Activated T-helper 1 cell treated with anti-CD3 and anti-CD28 coated beads, Interleukin-2, amount 50 U/mL, for 16 hours (primary cell): Measurements from ENCODE around the gene GOLGA5.
"Not testable (repeated sequence)": the region's sequence is repeated elsewhere in the genome, so short reads cannot be mapped to it uniquely, and the experiment has no call there.

Experiments
- DNase-seq, 2 donors: peaks; one replicate each; pipeline ENCODE4 v3.0.0-alpha.2; 2020; ENCODE audit warnings: low read depth in 1 of 2, low spot score in 1 of 2

Gene GOLGA5

DNA sequence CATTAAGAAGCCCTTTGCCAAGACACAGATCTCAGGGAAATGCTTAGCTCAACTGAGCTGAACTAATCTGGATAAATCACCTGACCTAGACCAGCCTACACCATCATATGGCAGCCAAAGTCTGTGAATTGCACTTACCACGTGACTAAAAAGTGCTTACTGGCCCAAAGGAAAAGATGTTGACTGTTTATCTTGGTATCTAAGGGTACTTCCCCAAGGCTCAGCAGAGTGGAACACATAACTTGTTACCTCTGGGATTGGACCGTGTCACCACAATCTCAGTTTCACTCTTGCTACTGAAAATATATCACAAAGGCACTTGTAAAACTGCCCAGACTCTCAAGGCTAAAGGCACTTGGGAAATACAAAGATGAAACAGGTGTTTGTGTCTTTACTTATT is 18.8 kb upstream of the GOLGA5 start:
- DNase-seq, result not testable (repeated sequence)

DNA sequence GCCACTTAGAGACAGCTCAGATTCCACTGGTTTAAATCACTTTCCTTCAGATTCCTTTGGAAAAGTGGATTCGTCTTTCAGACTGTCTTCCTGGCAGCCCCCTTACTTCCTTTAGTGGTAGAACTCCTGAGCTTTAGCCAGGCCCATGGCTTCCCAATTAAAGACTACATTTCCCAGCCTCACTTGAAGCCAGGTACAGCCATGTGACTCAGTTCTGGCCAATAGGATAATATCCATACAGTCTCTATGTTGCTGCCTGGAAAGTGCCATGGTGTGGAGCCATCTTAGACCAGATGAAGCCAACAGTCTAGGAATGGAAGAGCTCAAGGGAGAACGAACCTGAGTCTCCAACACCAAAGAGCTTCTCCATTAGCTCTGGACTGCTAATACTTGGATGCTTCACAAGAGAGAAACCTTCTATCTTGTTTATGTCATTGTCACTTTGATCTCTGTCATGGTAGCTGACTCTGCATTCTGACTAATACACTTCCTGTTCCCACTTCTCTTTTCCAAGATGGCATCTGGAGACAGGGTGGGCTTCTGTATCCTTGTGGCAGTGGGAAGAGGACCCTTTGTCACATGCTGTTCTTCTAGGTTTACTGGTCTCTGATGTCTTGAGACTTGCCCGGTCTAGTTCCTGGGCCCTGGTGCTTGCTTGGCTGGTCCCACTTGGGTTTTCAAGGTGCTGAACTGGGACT is 15.1 kb upstream of the GOLGA5 start:
- DNase-seq, result not testable (repeated sequence)

DNA sequence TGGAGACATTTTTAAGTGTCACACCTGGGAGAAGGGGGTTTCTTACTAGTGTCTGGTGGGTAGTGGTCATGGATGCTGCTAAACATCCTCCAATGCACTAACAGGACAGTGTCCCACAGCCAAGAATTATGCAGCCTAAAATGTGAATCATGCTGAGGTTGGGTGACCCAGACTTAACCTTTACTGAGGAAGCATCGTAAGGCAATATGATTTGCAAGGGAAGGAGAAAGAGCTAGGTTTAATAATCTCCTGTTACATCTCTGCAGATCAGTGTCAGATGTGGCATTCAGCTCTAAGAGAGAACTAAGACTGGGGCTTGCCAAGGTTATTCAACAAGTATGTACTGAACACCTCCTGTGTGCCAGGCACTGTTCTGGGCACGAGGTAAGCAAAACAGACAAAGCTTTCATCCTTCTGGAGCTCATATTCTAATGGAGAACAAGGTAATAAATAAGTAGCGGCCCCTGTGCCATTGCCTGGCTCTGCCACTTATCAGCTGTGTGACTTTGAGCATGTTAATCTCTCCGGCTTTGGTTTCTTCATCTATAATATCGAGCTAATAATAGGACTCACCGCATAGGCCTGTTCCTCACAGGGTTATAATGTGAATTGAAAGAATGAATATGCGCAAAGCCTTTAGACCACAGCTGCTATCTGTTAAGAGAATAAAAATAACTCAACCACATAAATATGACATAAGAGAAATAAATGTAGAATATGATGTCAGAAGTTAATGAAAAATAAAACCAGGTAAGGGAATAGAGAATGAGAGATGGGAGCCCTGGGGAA is 13.5 kb upstream of the GOLGA5 start:
- DNase-seq, result no peak

DNA sequence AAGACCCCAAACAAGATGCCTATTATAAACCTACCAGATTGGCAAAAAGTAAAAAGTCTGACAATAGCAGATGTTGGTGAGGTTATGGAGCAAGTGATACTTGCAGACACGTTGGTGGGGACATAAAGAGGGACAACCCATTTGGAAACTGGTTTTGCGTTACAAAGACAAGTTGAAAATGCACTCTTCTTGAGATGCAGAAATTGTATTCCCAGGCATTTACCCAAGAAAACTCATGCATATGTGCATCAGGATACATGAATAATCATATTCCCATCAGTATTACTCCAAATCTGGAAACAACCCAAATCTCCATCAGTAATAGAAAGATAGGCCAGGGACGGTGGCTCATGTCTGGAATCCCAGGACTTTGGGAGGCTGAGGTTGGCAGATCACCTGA is 12.8 kb upstream of the GOLGA5 start:
- DNase-seq, result no peak

- DNase-seq, result no peak
Observed at GRCh38 chr14:92783813-92784431, 10.2 kb upstream of the GOLGA5 start.

DNA sequence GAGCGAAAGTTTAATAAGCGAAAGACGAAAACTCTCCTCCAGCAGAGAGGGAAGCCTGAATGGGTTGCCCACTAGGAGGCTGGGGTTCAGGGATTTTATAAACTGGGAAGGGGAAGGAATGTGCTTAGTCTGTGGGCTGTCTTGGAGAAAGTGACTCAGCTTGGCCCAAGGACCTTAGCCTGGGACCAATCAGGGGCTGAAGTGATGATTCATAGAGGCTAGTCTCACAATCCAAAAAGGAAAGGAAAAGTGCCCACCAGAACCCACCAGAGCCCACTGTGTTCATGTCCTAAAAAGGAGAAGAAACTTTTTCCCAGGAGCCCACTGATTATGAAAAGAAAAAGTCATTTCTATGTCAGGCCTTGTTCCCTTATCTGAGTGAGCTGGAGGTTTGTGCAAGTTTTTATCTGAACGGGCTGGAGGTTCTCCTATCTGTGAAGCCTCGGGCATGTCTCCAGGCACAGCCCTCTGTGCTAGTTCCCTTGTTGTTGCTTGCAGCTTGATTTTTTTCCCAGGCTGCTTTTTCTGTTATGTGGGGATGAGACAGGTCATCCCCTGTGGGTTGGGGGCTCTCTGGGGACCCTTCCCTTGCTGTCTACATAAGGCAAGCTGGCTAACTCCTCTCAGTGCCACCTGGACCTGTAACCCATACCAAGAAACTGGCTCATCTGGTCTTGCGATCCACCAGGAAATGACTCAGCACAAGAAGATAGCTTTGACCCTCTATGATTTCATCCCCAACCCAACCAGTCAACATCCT is 8.3 kb upstream of the GOLGA5 start:
- no peak for DNase-seq

- no peak for DNase-seq
Observed at GRCh38 chr14:92786427-92786756, 7.7 kb upstream of the GOLGA5 start.

DNA sequence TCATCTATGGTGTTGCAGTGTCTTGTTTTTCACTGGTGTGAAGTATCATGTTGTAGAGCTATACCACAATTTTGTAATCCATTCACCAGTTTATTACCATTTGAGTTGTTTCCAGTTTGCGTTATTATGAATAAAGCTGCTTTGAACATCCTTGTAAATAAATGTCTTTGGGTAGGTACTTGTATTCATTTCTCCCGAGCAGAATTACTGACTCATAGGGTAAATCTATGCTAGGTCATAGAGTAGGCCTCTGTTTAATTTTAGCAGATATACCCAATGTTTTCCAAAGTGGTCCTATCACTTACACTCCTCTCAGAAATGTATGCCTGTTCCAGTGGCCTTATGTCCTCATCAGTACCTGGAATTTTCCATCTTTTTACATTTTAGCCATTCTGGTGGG is 6.6 kb upstream of the GOLGA5 start:
- no peak for DNase-seq

GRCh38 chr14:92789457-92790089 is 4.5 kb upstream of the GOLGA5 start:
- DNase-seq, result no peak

DNA sequence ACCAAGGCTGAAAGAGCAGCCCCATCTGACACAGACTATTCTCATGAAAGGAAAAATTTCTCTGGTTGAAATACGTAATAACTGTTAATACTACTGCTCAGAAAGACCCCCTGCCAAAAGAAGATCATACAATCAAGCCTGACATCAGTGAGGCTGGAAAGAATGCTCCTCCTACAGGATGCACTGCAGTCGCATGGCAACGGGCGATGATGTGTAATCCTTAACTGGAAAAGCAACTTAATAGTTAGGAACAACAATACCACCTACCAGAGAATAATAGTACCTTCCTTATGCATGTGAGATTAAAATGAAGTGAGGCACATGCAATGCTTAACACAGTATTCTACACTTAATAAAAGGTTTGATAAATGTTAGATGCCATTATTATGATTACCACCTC is 1.2 kb upstream of the GOLGA5 start:
- no peak for DNase-seq

DNA sequence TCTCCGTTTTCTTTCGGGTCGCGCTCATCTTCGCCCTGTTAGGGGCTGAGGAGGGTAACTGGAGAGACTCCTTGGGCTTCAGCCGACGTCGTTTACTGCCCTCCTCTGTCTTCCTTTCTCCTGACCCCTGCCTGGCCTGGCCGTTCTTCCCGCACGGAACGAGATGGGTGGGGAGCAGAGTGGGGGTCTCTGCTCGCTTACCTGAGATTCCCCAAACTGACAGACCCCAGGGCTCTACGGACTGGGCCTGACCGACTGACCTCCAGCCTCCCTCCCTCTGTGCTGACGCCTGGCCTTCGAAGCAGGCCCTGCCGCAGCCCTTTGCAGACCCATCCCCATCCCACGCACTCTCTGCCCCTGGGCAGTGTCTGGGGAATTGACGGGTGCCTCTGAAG is 439 bp downstream of the GOLGA5 start:
- DNase-seq, result no peak

- DNase-seq, result no peak
Observed at GRCh38 chr14:92794961-92795360, 856 bp downstream of the GOLGA5 start.

- DNase-seq, result no peak
Observed at GRCh38 chr14:92797935-92798653, 4.0 kb downstream of the GOLGA5 start.

- no peak for DNase-seq
Observed at GRCh38 chr14:92798811-92799210, 4.7 kb downstream of the GOLGA5 start.

DNA sequence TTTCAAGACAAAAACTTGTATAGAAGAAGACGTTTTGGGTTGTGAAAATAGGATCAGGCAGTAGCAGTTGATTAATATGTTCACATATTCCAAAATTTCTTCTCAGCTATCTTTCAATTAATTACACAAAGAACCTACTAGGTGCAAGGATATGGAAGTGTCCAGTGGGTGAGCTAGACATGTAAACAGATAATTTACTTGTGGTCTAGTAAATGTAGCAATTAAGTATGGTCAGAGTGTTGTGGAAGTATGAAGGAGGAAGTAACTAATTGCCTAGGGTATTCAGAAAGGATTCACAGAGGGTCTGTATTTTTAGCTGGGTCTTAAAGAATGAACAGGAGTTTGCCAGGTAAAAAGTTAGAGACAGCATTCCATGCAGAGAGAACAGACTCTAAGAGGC is 5.9 kb downstream of the GOLGA5 start:
- DNase-seq, result no peak

GRCh38 chr14:92800525-92800924 is 6.4 kb downstream of the GOLGA5 start:
- DNase-seq, result no peak

GRCh38 chr14:92801917-92802316 is 7.8 kb downstream of the GOLGA5 start:
- no peak for DNase-seq

- no peak for DNase-seq
Observed at GRCh38 chr14:92802678-92803077, 8.6 kb downstream of the GOLGA5 start.

DNA sequence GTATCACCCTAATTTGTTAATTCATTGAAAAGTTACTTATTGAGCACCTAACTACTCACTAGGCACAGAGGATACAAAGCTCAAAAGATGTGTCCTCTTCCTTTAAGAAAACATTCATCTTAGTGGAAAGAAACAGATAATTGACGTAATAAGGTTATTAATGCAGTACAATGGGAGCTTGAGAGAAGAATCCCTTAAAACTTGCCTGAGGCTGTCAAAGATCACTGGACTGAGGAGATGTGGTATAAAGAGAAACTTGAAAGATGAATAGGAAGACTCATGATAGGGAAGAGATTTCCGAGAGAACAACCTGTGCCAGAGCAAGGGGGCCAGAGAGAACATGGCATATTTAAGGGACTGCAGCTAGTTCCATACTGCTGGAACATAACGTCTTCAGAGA is 19.1 kb downstream of the GOLGA5 start:
- no peak for DNase-seq

- DNase-seq, result no peak
Observed at GRCh38 chr14:92819011-92819597, 25.0 kb downstream of the GOLGA5 start.
